ENCODE measurements around the gene CAMK2A. TPM values are rescaled to one million over a fixed set of nuclear protein-coding genes. Genes with fewer than 3 reads are reported as not detected.

CAMK2A gene
- total and polyA plus RNA-seq, 2 experiments from 2014 or later, result 0.18 TPM; not detected in 1

DNA sequence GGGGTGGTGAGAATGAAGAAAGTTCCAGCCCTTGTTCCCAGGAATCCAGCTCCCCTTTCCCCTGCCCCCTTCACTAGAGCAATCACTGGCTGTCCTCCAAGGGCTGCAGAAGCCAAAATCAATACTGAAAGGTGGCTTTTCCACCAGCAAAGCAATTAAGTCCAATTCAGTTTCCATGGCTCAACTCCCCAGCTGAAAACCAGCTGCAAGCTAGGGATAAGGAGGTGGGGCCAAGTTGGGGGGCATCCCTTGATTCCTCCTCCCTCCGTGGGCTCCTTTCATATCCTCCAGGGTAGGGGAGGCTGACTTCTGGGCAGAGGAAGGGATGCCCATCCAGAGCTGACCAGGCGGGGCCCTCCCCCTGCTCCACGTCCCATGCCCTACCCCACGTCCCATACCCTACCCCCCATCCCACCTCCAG, 22.7 kb downstream of the CAMK2A start (continued):
- TF ChIP-seq CTCF (conservative IDR thresholded peaks at IDR 0.05; ENCODE audit: low read depth in 2 of 2) (no peak), NANOG (IDR thresholded peaks at IDR 0.05; ENCODE audit: borderline replicate concordance) (no peak), CREB1 (CRISPR knock-in tag; IDR thresholded peaks at IDR 0.05; ENCODE audit: low read depth) (no peak), STAT1 (IDR thresholded peaks at IDR 0.05; ENCODE audit: unreplicated experiment) (no peak), EZH2 (IDR thresholded peaks at IDR 0.05; ENCODE audit: low read depth, unreplicated experiment) (no peak), POLR2AphosphoS5 (IDR thresholded peaks at IDR 0.05; ENCODE audit: low read depth) (no peak), EZH2phosphoT487 (IDR thresholded peaks at IDR 0.05; ENCODE audit: unreplicated experiment) (no peak), REST (IDR thresholded peaks at IDR 0.05; ENCODE audit: unreplicated experiment) (no peak), JUNB (IDR thresholded peaks at IDR 0.05; ENCODE audit: unreplicated experiment) (no peak)

GRCh38 chr5:150265870-150266383, 23.6 kb downstream of the CAMK2A start:
- Histone ChIP-seq H4K20me1 (replicated peaks; ENCODE audit: insufficient read depth) (no peaks in the 10 kb centered on the region), H3K79me2 (replicated peaks; ENCODE audit: insufficient read depth) (no peaks in the 10 kb centered on the region), H3K9me2 (ENCODE audit: insufficient read depth) (no peaks in the 10 kb centered on the region), H3K4me3 (no peak overlapping the region), H3K4me1 (ENCODE audit: insufficient read depth) (no peaks in the 10 kb centered on the region; the same call in 1 of the 2 replicates), H3K27me3 (ENCODE audit: insufficient read depth) (no peaks in the 10 kb centered on the region), H3F3A (replicated peaks; ENCODE audit: low read depth) (no peaks in the 10 kb centered on the region), H3K4me2 (no peak overlapping the region), H2AFZ (no peak overlapping the region; the same call in 1 of the 2 replicates), H3K27ac (ENCODE audit: low read depth) (no peak overlapping the region), H3K36me3 (ENCODE audit: insufficient read depth) (no peaks in the 10 kb centered on the region)
- Mint-ChIP-seq H3K9me3 (no peaks in the 10 kb centered on the region; the same call in 2 of the 3 replicates), H3K4me3 (no peak overlapping the region), H3K36me3 (ENCODE audit: low read depth) (no peaks in the 10 kb centered on the region), H3K27me3 (ENCODE audit: insufficient read depth, low read depth, poor library complexity) (peaks cover 21% of the 10 kb centered on the region), H3K27ac (no peak overlapping the region), H3K4me1 (peaks cover 26% of the 10 kb centered on the region)
- no peak for ATAC-seq
- TF ChIP-seq REST (IDR thresholded peaks at IDR 0.05; ENCODE audit: unreplicated experiment), result no peak
- no peak for TF ChIP-seq ETS1 (IDR thresholded peaks at IDR 0.05)
- TF ChIP-seq POLR2AphosphoS5 (IDR thresholded peaks at IDR 0.05; ENCODE audit: low read depth), result no peak
- no peak for TF ChIP-seq NANOG (IDR thresholded peaks at IDR 0.05; ENCODE audit: borderline replicate concordance)
- TF ChIP-seq CTCF (conservative IDR thresholded peaks at IDR 0.05; ENCODE audit: low read depth in 2 of 2), result no peak
- no peak for TF ChIP-seq EZH2phosphoT487 (IDR thresholded peaks at IDR 0.05; ENCODE audit: unreplicated experiment)
- TF ChIP-seq JUNB (IDR thresholded peaks at IDR 0.05; ENCODE audit: unreplicated experiment), result no peak
- TF ChIP-seq ZNF114 (CRISPR knock-in tag; IDR thresholded peaks at IDR 0.05), result no peak
- no peak for TF ChIP-seq ZNF331 (CRISPR knock-in tag; IDR thresholded peaks at IDR 0.05; ENCODE audit: low read depth)
- no peak for TF ChIP-seq STAT1 (IDR thresholded peaks at IDR 0.05; ENCODE audit: unreplicated experiment)
- TF ChIP-seq EZH2 (IDR thresholded peaks at IDR 0.05; ENCODE audit: low read depth, unreplicated experiment), result no peak
- DNase-seq (ENCODE audit: low spot score), result no peak
